HL-60 (cell line): ENCODE data around the gene TP53AIP1.

Experiments used
- DNase-seq, 2 experiments: peaks; one replicate each; pipeline ENCODE4 v3.0.0-alpha.2; 2010 to 2020; ENCODE audit warnings: low read depth in 1 of 2, low spot score in 1 of 2
- H3K27ac ChIP-seq: fragments of 250-450 bp; sonication (Bioruptor Pico); replicated peaks from 2 replicates; pipeline ENCODE4 v1.5.1; 2020; ENCODE audit warnings: mild to moderate bottlenecking, moderate library complexity
- H3K27me3 ChIP-seq: fragments of 250-450 bp; sonication (Bioruptor Pico); 2 replicates; pipeline ENCODE4 v1.5.1; 2021; ENCODE audit warnings: mild to moderate bottlenecking, moderate library complexity; ENCODE audit not compliant: insufficient read depth, poor library complexity, severe bottlenecking
- H3K4me3 ChIP-seq: replicated peaks from 2 replicates; pipeline ENCODE4 v1.5.1; 2011; ENCODE audit warnings: mild to moderate bottlenecking, control low read depth, low read length; ENCODE audit not compliant: insufficient read depth
- CTCF ChIP-seq: IDR thresholded peaks from one replicate; pipeline ENCODE4 v1.5.1; 2011; ENCODE audit warnings: low read length, control low read depth, inconsistent platforms; ENCODE audit not compliant: insufficient read depth
- GABPA ChIP-seq: IDR thresholded peaks from 2 replicates; pipeline ENCODE4 v1.6.1; 2012; ENCODE audit warnings: low read depth
- POLR2AphosphoS5 ChIP-seq: IDR thresholded peaks from 2 replicates; pipeline ENCODE4 v1.6.1; 2012; ENCODE audit warnings: low read depth
- REST ChIP-seq: IDR thresholded peaks from 2 replicates; pipeline ENCODE4 v1.6.1; 2012; ENCODE audit warnings: low read depth; ENCODE audit not compliant: insufficient replicate concordance
- SPI1 ChIP-seq: IDR thresholded peaks from 2 replicates; pipeline ENCODE4 v1.6.1; 2012; ENCODE audit warnings: low read depth, mild to moderate bottlenecking, borderline replicate concordance

Gene TP53AIP1

DNA sequence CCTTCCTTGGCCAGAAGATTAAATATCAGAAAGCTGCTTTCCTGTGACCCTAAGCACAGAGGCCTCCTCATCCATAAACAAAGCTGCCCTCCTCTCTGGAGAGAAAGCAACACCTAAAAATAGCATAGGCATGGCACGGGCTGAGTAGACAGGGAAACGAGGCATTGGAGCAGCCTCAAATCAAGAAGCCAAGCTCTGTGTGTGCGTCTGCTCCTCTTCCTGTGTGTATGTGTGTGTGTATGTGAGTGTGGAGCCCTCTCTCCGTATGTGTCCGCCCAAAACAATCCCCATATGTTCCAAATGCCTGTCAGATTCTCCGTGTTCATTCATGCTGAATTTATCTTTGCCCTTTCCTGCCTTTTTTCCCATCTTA, 27.5 kb downstream of the TP53AIP1 start:
- no peak overlapping the region for H3K27ac ChIP-seq
- no peaks in the 10 kb centered on the region for H3K27me3 ChIP-seq
- no peak for DNase-seq
- no peak for TF ChIP-seq SPI1
- no peak for TF ChIP-seq GABPA
- TF ChIP-seq REST, result no peak
- TF ChIP-seq CTCF, result no peak
- no peak for TF ChIP-seq POLR2AphosphoS5
- no peak overlapping the region for H3K4me3 ChIP-seq

DNA sequence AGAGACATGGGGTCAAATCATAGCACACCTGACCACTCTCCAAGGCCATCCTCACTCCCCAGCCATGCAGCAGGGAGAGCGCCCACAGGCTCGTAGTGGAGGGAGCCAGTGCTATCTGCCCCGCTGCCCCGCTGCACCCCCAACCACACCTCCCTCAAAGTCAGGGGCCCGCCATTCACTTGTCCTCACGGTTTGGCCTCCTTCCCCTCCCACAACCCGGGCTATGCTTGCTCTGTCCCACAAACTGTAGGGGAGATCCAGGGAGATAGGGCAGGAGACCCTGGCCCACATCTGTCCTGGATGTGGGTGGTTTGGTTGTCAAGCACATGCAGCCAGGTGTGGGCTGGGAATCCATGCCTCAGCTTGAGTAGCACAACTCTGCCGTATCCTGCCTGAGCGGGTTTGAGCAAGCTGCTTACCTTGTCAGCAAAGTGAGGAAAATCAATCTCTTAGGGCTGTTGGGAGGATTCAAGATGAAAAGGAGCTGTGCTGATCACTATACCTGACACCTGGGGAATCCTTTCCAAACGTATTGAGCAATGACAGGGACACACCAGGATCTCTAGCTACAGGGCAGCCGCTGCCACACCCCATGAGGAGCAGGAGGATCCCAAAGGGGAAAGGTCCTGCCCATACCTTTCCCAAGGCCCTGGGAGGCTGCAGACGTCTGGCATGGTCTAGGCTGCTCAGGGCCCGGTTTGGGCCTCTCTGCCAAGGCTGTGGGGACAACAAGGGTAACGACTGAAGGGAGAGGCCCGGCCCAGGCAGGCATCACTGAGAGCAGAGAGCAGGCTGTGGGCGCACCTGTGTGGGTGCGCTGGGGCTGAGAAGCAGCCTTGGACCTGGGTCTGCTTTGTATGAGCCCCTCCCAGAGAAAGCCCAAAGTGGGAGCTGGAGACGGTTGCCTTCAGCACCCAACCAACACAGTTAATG, 28.2 kb downstream of the TP53AIP1 start:
- H3K4me3 ChIP-seq, result no peak overlapping the region
- no peaks in the 10 kb centered on the region for H3K27me3 ChIP-seq
- TF ChIP-seq POLR2AphosphoS5, result no peak
- TF ChIP-seq REST, result no peak
- TF ChIP-seq SPI1, result no peak
- no peak for TF ChIP-seq GABPA
- TF ChIP-seq CTCF, result no peak
- no peak for DNase-seq
- no peak overlapping the region for H3K27ac ChIP-seq

GRCh38 chr11:128913806-128914205, 28.9 kb downstream of the TP53AIP1 start:
- Histone ChIP-seq H3K27me3 (no peaks in the 10 kb centered on the region), H3K27ac (no peak overlapping the region), H3K4me3 (no peak overlapping the region)
- TF ChIP-seq REST, result no peak
- TF ChIP-seq CTCF, result no peak
- no peak for TF ChIP-seq POLR2AphosphoS5
- TF ChIP-seq GABPA, result no peak
- TF ChIP-seq SPI1, result no peak
- no peak for DNase-seq
